ENCODE measurements around the gene SLC44A4.
"Not testable (repeated sequence)": the region's sequence is repeated elsewhere in the genome, so short reads cannot be mapped to it uniquely, and the experiment has no call there.

SLC44A4 gene

DNA sequence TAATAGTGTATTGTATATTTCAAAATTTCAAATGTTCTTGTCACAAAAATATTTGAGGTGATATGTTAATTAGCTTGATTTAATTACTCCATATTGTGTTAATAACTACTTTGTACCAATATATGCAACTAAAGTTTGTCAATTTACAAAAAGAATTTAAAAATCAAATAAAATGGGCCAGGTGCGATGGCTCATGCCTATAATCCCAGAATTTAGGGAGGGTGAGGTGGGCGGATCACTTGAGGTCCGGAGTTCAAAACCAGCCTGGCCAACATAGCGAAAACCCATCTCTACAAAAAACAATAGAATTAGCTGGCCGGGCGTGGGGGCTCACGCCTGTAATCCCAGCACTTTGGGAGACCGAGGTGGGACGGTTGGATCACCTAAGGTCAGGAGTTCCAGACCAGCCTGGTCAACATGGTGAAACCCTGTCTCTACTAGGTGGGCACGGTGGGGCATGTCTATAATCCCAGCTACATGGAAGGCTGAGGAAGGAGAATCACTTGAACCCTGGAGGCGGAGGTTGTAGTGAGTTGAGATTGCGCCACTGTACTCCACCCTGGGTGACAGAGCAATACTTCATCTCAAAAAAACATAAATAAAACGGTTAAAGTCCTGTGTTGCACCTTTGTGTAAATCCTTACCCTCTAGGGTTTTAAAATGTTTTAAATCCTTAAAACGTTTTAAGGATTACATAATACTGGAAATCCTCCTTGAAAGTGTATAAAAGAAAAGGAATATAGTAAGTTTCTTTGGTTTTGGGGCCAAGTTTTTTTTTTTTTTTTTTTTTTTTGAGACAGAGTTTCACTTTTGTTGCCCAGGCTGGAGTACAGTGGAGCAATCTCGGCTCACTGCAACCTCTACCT, 47.2 kb downstream of the SLC44A4 start:
- Histone ChIP-seq H3K4me1 (ENCODE audit: control insufficient read depth, insufficient read depth, low read length) (no peaks in the 10 kb centered on the region), H3K27me3 (ENCODE audit: control insufficient read depth, insufficient read depth, low read length) (no peaks in the 10 kb centered on the region), H3K9me3 (ENCODE audit: control insufficient read depth, insufficient read depth, low read length) (no peaks in the 10 kb centered on the region), H3K36me3 (ENCODE audit: control insufficient read depth, insufficient read depth, low read length) (peaks cover 10% of the 10 kb centered on the region), H3K4me3 (ENCODE audit: low read depth, low read length) (peak overlapping the region; percentile 53), H3K9ac (ENCODE audit: low read depth, low read length) (no peak overlapping the region)

DNA sequence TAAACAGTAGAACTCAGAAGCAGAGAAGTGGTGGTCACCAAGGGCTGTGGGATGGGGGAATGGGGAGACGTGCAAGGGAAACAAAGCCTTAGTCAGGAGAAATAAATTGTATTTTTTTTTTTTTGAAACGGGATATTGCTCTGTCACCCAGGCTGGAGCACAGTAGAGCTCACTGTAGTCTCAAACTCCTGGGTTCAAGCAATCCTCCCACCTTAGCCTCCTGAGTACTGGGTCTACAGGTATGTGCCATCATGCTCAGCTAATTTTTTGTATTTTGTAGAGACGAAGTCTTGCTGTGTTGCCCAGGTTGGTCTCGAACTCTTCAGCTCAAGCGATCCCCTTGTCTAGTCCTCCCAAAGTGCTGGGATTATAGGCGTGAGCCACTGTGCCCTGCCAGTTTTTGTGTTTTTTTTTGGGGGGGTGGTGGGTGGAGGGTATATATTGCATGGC, 47.9 kb downstream of the SLC44A4 start:
- Histone ChIP-seq H3K4me3 (ENCODE audit: low read depth, low read length) (peak overlapping the region; percentile 53), H3K9me3 (ENCODE audit: control insufficient read depth, insufficient read depth, low read length) (no peaks in the 10 kb centered on the region), H3K4me1 (ENCODE audit: control insufficient read depth, insufficient read depth, low read length) (no peaks in the 10 kb centered on the region), H3K27me3 (ENCODE audit: control insufficient read depth, insufficient read depth, low read length) (no peaks in the 10 kb centered on the region), H3K36me3 (ENCODE audit: control insufficient read depth, insufficient read depth, low read length) (peaks cover 5% of the 10 kb centered on the region), H3K9ac (ENCODE audit: low read depth, low read length) (no peak overlapping the region)

DNA sequence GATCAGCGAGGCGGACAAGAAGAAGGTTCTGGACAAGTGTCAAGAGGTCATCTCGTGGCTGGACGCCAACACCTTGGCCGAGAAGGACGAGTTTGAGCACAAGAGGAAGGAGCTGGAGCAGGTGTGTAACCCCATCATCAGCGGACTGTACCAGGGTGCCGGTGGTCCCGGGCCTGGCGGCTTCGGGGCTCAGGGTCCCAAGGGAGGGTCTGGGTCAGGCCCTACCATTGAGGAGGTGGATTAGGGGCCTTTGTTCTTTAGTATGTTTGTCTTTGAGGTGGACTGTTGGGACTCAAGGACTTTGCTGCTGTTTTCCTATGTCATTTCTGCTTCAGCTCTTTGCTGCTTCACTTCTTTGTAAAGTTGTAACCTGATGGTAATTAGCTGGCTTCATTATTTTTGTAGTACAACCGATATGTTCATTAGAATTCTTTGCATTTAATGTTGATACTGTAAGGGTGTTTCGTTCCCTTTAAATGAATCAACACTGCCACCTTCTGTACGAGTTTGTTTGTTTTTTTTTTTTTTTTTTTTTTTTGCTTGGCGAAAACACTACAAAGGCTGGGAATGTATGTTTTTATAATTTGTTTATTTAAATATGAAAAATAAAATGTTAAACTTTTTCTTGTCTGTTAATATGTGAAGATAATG, 49.0 kb downstream of the SLC44A4 start:
- Histone ChIP-seq H3K36me3 (ENCODE audit: control insufficient read depth, insufficient read depth, low read length) (no peaks in the 10 kb centered on the region), H3K9ac (ENCODE audit: low read depth, low read length) (no peak overlapping the region), H3K9me3 (ENCODE audit: control insufficient read depth, insufficient read depth, low read length) (no peaks in the 10 kb centered on the region), H3K27me3 (ENCODE audit: control insufficient read depth, insufficient read depth, low read length) (no peaks in the 10 kb centered on the region), H3K4me1 (ENCODE audit: control insufficient read depth, insufficient read depth, low read length) (no peaks in the 10 kb centered on the region), H3K4me3 (ENCODE audit: low read depth, low read length) (peak overlapping the region; percentile 53)

DNA sequence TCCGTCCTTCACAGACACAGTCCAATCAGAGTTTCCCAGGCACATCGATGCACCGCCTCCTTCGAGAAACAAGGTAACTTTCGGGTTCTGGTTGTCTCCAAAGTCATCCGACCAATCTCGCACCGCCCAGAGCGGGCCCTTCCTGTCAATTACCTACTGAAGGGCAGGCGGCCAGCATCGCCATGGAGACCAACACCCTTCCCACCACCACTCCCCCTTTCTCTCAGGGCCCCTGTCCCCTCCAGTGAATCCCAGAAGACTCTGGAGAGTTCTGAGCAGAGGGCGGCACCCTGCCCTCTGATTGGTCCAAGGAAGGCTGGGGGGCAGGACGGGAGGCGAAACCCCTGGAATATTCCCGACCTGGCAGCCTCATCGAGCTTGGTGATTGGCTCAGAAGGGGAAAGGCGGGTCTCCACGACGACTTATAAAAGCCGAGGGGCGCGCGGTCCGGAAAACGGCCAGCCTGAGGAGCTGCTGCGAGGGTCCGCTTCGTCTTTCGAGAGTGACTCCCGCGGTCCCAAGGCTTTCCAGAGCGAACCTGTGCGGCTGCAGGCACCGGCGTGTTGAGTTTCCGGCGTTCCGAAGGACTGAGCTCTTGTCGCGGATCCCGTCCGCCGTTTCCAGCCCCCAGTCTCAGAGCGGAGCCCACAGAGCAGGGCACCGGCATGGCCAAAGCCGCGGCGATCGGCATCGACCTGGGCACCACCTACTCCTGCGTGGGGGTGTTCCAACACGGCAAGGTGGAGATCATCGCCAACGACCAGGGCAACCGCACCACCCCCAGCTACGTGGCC, 51.3 kb downstream of the SLC44A4 start, which contains the start of gene HSPA1B:
Gene HSPA1B, plus strand, starts transcription at position 453 of the 794 bp plus-strand sequence. Its CDS starts 213 bp downstream, at position 666.
- Histone ChIP-seq H3K36me3 (ENCODE audit: control insufficient read depth, insufficient read depth, low read length) (no peaks in the 10 kb centered on the region), H3K9ac (ENCODE audit: low read depth, low read length) (peak within 1 kb of the TSS; percentile 49), H3K4me1 (ENCODE audit: control insufficient read depth, insufficient read depth, low read length) (peaks cover 3% of the 10 kb centered on the region), H3K9me3 (ENCODE audit: control insufficient read depth, insufficient read depth, low read length) (no peaks in the 10 kb centered on the region), H3K27me3 (ENCODE audit: control insufficient read depth, insufficient read depth, low read length) (no peaks in the 10 kb centered on the region), H3K4me3 (ENCODE audit: low read depth, low read length) (peak within 1 kb of the TSS; percentile 78)

DNA sequence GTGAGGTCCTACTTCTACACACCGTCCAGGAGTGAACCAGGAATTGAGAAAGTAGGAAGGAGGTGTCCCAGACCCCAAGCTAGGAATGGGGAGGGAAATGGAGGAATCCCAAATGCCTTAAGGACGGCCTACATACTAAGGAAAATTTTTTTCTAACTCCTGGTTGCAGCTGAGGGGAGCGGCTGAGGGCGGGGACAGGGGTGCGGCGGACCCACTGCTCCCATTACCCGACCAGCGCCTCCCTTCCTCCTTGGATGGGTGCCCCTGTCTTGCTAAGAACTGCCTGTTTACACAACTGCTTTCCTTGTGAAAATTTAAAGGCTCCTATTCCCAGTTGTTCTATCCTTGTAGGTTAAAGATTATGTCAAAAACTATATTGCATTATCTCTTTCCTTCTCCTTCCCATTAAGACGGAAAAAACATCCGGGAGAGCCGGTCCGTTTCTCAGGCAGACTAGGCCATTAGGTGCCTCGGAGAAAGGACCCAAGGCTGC, 52.0 kb downstream of the SLC44A4 start:
- H3K36me3 ChIP-seq (ENCODE audit: control insufficient read depth, insufficient read depth, low read length) = no peaks in the 10 kb centered on the region
- H3K27me3 ChIP-seq (ENCODE audit: control insufficient read depth, insufficient read depth, low read length) = no peaks in the 10 kb centered on the region
- peak overlapping the region; percentile 38 for H3K9ac ChIP-seq (ENCODE audit: low read depth, low read length)
- H3K4me3 ChIP-seq (ENCODE audit: low read depth, low read length) = peak overlapping the region; percentile 68
- H3K9me3 ChIP-seq (ENCODE audit: control insufficient read depth, insufficient read depth, low read length) = no peaks in the 10 kb centered on the region
- H3K4me1 ChIP-seq (ENCODE audit: control insufficient read depth, insufficient read depth, low read length) = peaks cover 4% of the 10 kb centered on the region

DNA sequence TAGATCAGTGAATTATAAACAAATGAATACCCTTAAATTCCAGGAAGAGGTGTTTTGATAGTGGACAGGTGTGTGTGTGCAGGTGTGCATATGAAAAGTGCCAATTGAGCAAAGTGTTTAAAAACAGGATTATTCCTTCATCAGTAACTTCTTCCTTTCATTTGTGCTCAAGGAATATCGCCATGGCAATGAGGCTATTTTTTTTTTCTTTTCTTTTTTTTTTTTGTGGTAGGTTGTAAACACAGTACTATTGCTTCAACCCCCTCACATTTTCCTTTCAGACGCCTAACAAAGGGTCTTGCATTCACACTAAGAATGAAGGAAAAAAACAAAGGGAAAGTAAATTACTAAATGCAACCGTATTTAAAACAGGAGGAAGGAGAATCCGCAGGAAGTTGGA, 53.2 kb downstream of the SLC44A4 start:
- Histone ChIP-seq H3K27me3 (ENCODE audit: control insufficient read depth, insufficient read depth, low read length) (no peaks in the 10 kb centered on the region), H3K36me3 (ENCODE audit: control insufficient read depth, insufficient read depth, low read length) (no peaks in the 10 kb centered on the region), H3K9ac (ENCODE audit: low read depth, low read length) (no peak overlapping the region), H3K4me3 (ENCODE audit: low read depth, low read length) (no peak overlapping the region), H3K9me3 (ENCODE audit: control insufficient read depth, insufficient read depth, low read length) (no peaks in the 10 kb centered on the region), H3K4me1 (ENCODE audit: control insufficient read depth, insufficient read depth, low read length) (peaks cover 4% of the 10 kb centered on the region)

DNA sequence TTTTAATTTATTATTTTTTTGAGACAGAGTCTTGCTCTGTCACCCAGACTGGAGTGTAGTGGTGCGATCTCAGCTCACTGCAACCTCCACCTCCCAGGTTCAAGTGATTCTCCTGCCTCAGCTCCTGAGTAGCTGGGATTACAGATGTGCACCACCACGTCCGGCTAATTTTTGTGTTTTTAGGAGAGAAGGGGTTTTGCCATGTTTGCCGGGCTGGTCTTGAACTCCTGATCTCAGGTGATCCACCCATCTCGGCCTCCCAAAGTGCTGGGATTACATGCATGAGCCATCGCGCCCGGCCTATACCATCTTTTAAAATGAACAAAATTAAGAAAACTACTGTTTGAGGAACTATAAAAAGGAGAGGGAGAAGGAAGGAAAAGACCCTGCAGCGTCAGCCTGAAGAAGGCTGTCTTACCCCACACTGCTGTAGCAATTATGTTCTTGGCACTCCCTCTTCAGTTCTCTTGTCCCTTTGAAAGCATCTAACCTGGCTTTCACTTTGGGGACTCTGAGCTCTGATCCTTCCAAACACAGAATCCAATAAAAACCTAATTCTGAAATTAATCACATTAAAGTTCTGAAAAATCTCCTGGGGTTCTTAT, 55.1 kb downstream of the SLC44A4 start:
- H3K36me3 ChIP-seq (ENCODE audit: control insufficient read depth, insufficient read depth, low read length); H3K27me3 ChIP-seq (ENCODE audit: control insufficient read depth, insufficient read depth, low read length); H3K9ac ChIP-seq (ENCODE audit: low read depth, low read length); H3K4me1 ChIP-seq (ENCODE audit: control insufficient read depth, insufficient read depth, low read length); H3K9me3 ChIP-seq (ENCODE audit: control insufficient read depth, insufficient read depth, low read length); H3K4me3 ChIP-seq (ENCODE audit: low read depth, low read length): not testable (repeated sequence)

DNA sequence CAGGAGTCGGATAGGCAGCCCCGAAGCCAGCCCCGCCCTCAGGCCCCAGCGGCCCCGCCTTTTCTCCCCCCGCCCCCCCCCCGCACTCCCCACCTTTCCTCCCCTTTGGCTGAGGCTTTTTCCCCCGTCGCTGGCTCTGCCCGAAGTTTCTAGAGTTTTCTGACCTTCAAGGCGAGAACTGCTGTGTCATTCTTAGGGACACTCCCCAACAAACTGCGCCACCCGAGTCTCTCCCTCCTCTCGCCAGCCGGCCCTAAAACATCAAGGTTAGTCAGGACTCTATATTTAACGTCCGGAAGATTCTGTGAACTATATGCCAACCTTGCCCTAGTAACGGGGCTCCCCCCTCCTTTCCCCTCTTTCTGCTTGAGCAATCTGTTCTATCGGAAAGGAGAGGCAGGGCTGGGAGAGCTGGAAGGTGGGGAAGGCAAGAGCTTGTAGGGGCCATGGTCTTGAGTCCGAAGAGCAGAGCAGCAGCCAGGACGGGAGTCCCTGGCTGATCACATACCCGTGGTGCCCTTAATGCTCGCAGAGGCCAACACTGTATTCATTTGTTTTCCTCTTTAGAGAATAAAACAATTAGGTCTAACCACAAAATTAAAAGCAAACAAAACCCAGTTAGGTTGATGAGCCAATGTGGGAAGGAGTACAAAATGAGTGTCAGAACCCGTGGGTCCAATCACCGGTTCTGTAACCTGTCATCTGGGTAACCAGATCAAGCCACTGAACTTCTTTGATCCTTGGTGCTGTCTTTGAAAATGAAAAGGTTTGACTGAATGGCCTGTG, 56.6 kb downstream of the SLC44A4 start:
- Histone ChIP-seq H3K27me3 (ENCODE audit: control insufficient read depth, insufficient read depth, low read length) (no peaks in the 10 kb centered on the region), H3K9ac (ENCODE audit: low read depth, low read length) (peak overlapping the region; percentile 79), H3K4me3 (ENCODE audit: low read depth, low read length) (peak overlapping the region; percentile 77), H3K4me1 (ENCODE audit: control insufficient read depth, insufficient read depth, low read length) (peaks cover 4% of the 10 kb centered on the region), H3K9me3 (ENCODE audit: control insufficient read depth, insufficient read depth, low read length) (no peaks in the 10 kb centered on the region), H3K36me3 (ENCODE audit: control insufficient read depth, insufficient read depth, low read length) (no peaks in the 10 kb centered on the region)

DNA sequence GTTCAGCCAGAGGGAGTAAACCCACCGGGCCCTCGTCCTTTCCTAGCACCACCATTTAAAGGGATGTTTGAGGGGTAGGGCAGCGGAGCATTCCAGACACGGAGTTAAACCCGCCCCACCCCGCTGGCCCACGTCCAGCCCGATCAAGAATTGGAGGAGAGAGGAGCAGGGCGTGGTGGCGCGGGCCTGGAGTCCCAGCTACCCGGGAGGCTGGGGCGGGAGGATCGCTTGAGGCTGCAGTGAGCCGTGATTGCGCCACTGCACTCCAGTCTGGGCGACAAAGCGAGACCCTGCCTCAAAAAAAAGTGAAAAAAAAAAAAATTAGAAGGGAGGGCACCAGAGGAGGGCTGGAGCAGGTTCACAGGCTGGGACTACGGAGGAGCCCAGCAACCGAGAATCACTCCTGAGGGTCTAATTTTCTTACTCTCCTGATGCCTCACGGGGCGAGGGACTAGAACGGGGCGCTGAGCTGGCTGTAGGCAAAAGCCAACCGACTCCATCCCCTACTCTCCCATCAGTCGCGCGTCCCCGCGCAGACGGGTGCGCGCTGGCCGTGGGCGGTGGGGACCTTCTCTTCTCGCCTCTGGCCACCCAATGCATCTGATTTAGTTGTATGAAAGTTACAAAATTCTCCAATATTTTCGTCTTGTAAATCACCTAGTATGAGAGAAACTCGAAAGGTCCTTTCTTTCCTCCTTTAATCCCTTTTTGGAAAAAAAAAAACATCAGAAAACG, 57.3 kb downstream of the SLC44A4 start:
- H3K9me3 ChIP-seq (ENCODE audit: control insufficient read depth, insufficient read depth, low read length) = no peaks in the 10 kb centered on the region
- H3K4me1 ChIP-seq (ENCODE audit: control insufficient read depth, insufficient read depth, low read length) = peaks cover 4% of the 10 kb centered on the region
- no peaks in the 10 kb centered on the region for H3K36me3 ChIP-seq (ENCODE audit: control insufficient read depth, insufficient read depth, low read length)
- peak overlapping the region; percentile 77 for H3K4me3 ChIP-seq (ENCODE audit: low read depth, low read length)
- peak overlapping the region; percentile 56 for H3K9ac ChIP-seq (ENCODE audit: low read depth, low read length)
- no peaks in the 10 kb centered on the region for H3K27me3 ChIP-seq (ENCODE audit: control insufficient read depth, insufficient read depth, low read length)

DNA sequence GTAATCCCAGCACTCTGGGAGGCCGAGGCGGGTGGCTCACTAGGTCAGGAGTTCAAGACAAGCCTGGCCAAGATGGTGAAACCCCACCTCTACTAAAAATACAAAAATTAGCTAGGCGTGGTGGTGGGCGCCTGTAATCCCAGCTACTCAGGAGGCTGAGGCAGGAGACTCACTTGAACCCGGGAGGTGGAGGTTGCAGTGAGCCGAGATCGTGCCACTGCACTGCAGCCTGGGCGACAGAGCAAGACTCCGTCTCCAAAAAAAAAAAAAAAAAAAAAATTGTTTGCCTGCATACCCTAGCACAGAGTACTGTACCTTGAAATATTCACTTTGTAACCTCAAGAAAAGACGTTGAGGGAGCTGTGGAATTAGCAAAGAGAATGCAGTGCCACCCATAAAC, 58.4 kb downstream of the SLC44A4 start:
- H3K27me3 ChIP-seq (ENCODE audit: control insufficient read depth, insufficient read depth, low read length); H3K4me3 ChIP-seq (ENCODE audit: low read depth, low read length); H3K9me3 ChIP-seq (ENCODE audit: control insufficient read depth, insufficient read depth, low read length); H3K4me1 ChIP-seq (ENCODE audit: control insufficient read depth, insufficient read depth, low read length); H3K36me3 ChIP-seq (ENCODE audit: control insufficient read depth, insufficient read depth, low read length); H3K9ac ChIP-seq (ENCODE audit: low read depth, low read length): not testable (repeated sequence)
